HCT116 (cell line): ENCODE data around the gene HIVEP2.

Source experiments
- CTCF ChIP-seq, 3 experiments: fragments of 200-600 bp in 1 of 3; sonication (generic) in 1 of 3; IDR thresholded peaks in 2 of 3; conservative IDR thresholded peaks in 1 of 3; 2 replicates each; pipeline ENCODE4 v1.5.1; 2012 to 2017; ENCODE audit warnings: low read depth in 2 of 3, low read length in 2 of 3, antibody characterized with exemption in 1 of 3, borderline replicate concordance in 1 of 3, control low read depth in 1 of 3, mild to moderate bottlenecking in 1 of 3, mixed read lengths in 1 of 3, mixed run types in 1 of 3, moderate library complexity in 1 of 3; ENCODE audit not compliant: insufficient read depth in 1 of 3
- JUND ChIP-seq: IDR thresholded peaks from 2 replicates; pipeline ENCODE4 v1.6.1; 2012
- MAX ChIP-seq: IDR thresholded peaks from 2 replicates; pipeline ENCODE4 v1.6.1; 2012
- POLR2A ChIP-seq: IDR thresholded peaks from 2 replicates; pipeline ENCODE4 v1.7.0; 2011; ENCODE audit warnings: borderline replicate concordance; ENCODE audit not compliant: insufficient read depth, insufficient read length; ENCODE audit errors: extremely low read depth
- RAD21 ChIP-seq: IDR thresholded peaks from 2 replicates; pipeline ENCODE4 v1.6.1; 2012; ENCODE audit warnings: low read depth, mild to moderate bottlenecking
- ZNF274 ChIP-seq: fragments of 200-500 bp; sonication (Bioruptor generic); IDR thresholded peaks from 2 replicates; pipeline ENCODE4 v1.6.1; 2014; ENCODE audit warnings: mild to moderate bottlenecking, low read depth, low read length, inconsistent platforms
- TF ChIP-seq, protein P1 (sequence below): IDR thresholded peaks from 2 replicates; pipeline ENCODE4 v1.6.1; 2012

DNA sequence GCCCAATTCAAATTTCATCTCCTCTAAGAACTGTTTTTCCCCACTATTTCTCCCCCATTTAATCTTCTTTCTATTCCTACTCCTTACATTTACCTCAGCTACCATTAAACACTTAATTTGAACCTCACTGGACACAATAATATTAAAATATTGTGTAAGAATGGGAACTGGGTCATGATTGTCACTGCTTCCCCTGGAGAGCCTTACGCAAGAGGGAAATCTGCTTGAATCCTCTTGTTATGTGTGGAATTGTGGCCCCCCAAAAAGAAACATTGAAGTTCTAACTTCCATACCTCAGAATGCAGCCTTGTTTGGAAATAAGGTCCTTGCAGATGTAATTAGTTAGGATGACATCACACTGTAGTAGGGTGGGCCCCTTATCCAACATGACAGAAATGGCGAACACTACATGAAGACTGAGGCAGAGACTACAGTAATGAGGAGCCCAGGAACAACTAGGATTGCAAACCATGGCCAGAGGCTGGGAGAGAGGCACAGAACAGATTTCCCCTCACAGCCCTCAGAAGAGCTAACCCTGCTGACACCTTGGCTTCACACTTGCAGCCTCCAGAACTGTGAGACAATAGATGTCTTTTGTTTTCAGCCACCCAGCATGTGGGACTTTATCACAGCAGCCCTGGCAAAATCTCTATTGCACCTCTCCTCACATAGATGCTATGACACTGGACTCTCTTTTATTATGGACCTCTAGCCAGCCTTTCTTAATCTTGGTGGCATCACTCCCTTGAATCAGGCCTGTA lies 29.9 kb downstream of the HIVEP2 start:
- TF ChIP-seq CTCF (IDR thresholded peaks at IDR 0.05 in 2 of 3, conservative IDR thresholded peaks at IDR 0.05 in 1 of 3; ENCODE audit: borderline replicate concordance in 1 of 3, insufficient read depth in 1 of 3, low read depth in 2 of 3, low read length in 2 of 3) (no peak), POLR2A (no peak), MAX (no peak), ZNF274 (no peak), RAD21 (no peak), JUND (no peak)
- TF ChIP-seq, protein P1, sequence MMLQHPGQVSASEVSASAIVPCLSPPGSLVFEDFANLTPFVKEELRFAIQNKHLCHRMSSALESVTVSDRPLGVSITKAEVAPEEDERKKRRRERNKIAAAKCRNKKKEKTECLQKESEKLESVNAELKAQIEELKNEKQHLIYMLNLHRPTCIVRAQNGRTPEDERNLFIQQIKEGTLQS, result no peak
